ENCODE data around the gene KLHL7. TPM values are rescaled to one million over a fixed set of nuclear protein-coding genes. Genes with fewer than 3 reads are reported as not detected.

Gene KLHL7
- polyA plus RNA-seq (2013, experiment 1 of 2; ENCODE audit: insufficient read length) = 29.1 TPM
- polyA plus RNA-seq (2013, experiment 2 of 2; ENCODE audit: insufficient read length) = 28.1 TPM

GRCh38 chr7:23105644-23106056 lies at the start of gene KLHL7:
Gene KLHL7 (plus strand): TSS chr7:23105785. CDS start chr7:23106027, 242 bp downstream.
- peak; percentile 93 for DNase-seq

- DNase-seq = no peak
Measured at GRCh38 chr7:23058408-23059096, 47.0 kb upstream of the KLHL7 start.

- DNase-seq = no peak
Measured at GRCh38 chr7:23061327-23061726, 44.3 kb upstream of the KLHL7 start.

GRCh38 chr7:23062452-23062851 lies 43.1 kb upstream of the KLHL7 start:
- DNase-seq = peak; percentile 13

- peak; percentile 67 for DNase-seq
Measured at GRCh38 chr7:23065974-23066373, 39.6 kb upstream of the KLHL7 start.

GRCh38 chr7:23067271-23067670 lies 38.3 kb upstream of the KLHL7 start:
- DNase-seq = no peak

GRCh38 chr7:23072048-23072447 lies 33.5 kb upstream of the KLHL7 start:
- DNase-seq = peak; percentile 43

GRCh38 chr7:23072922-23073321 lies 32.7 kb upstream of the KLHL7 start:
- DNase-seq = no peak

- DNase-seq = no peak
Measured at GRCh38 chr7:23074443-23075261, 30.9 kb upstream of the KLHL7 start.

- DNase-seq = no peak
Measured at GRCh38 chr7:23075571-23075970, 30.0 kb upstream of the KLHL7 start.

- no peak for DNase-seq
Measured at GRCh38 chr7:23076772-23077171, 28.8 kb upstream of the KLHL7 start.

GRCh38 chr7:23093111-23093510 lies 12.5 kb upstream of the KLHL7 start:
- DNase-seq = peak; percentile 82

- peak; percentile 95 for DNase-seq
Measured at GRCh38 chr7:23093546-23093945, 12.0 kb upstream of the KLHL7 start.

- no peak for DNase-seq
Measured at GRCh38 chr7:23096518-23097290, 8.9 kb upstream of the KLHL7 start.

GRCh38 chr7:23098029-23098428 lies 7.6 kb upstream of the KLHL7 start:
- DNase-seq = no peak

GRCh38 chr7:23098460-23098859 lies 7.1 kb upstream of the KLHL7 start:
- no peak for DNase-seq

GRCh38 chr7:23100697-23101096 lies 4.9 kb upstream of the KLHL7 start:
- no peak for DNase-seq

- no peak for DNase-seq
Measured at GRCh38 chr7:23105086-23105643, 420 bp upstream of the KLHL7 start.

GRCh38 chr7:23106057-23106822 lies 655 bp downstream of the KLHL7 start:
- DNase-seq = peak; percentile 54

- DNase-seq = peak; percentile 12
Measured at GRCh38 chr7:23106823-23107663, 1.5 kb downstream of the KLHL7 start.

GRCh38 chr7:23107781-23108180 lies 2.2 kb downstream of the KLHL7 start:
- DNase-seq = no peak

Measured in fibroblast of skin of back (primary cell).